SJCRH30 (cell line): ENCODE measurements around the gene PRSS35. TPM values are rescaled to one million over a fixed set of nuclear protein-coding genes. Genes with fewer than 3 reads are reported as not detected.
"Not testable (repeated sequence)": the region's sequence is repeated elsewhere in the genome, so short reads cannot be mapped to it uniquely, and the experiment has no call there.

Experiments used
- DNase-seq, 2 experiments: peaks; one replicate each; pipeline ENCODE4 v3.0.0-alpha.2; 2015 to 2020
- H3K27ac ChIP-seq: fragments of 250-450 bp; sonication (Bioruptor Pico); 2 replicates; pipeline ENCODE4 v1.5.1; 2020; ENCODE audit warnings: mild to moderate bottlenecking, moderate library complexity
- H3K27me3 ChIP-seq: fragments of 250-450 bp; sonication (Bioruptor Pico); 2 replicates; pipeline ENCODE4 v1.5.1; 2020; ENCODE audit warnings: mild to moderate bottlenecking, moderate library complexity
- H3K36me3 ChIP-seq: fragments of 250-450 bp; sonication (Bioruptor Pico); 2 replicates; pipeline ENCODE4 v1.5.1; 2020; ENCODE audit warnings: mild to moderate bottlenecking, moderate library complexity
- H3K4me1 ChIP-seq: fragments of 250-450 bp; sonication (Bioruptor Pico); 2 replicates; pipeline ENCODE4 v1.5.1; 2020; ENCODE audit warnings: mild to moderate bottlenecking, moderate library complexity
- H3K4me3 ChIP-seq: fragments of 250-450 bp; sonication (Bioruptor Pico); 2 replicates; pipeline ENCODE4 v1.5.1; 2020; ENCODE audit warnings: mild to moderate bottlenecking, moderate library complexity
- H3K9me3 ChIP-seq: fragments of 250-450 bp; sonication (Bioruptor Pico); replicated peaks from 2 replicates; pipeline ENCODE4 v1.5.1; 2020; ENCODE audit warnings: mild to moderate bottlenecking, moderate library complexity
- total RNA-seq: library from RNA; depleted of rRNA; stranded (reverse); fragments of >200 nt; shearing (Covaris generic); gene quantifications from 2 replicates; pipeline ENCODE4 v1.2.3, GENCODE V29; 2014

The PRSS35 gene
- total RNA-seq, 1 experiment from 2014 or later = not detected

GRCh38 chr6:83490217-83490807 lies 22.0 kb upstream of the PRSS35 start:
- H3K4me3 ChIP-seq = no peak overlapping the region

GRCh38 chr6:83505356-83505755 lies 7.0 kb upstream of the PRSS35 start:
- H3K27ac ChIP-seq = no peak overlapping the region
- no peaks in the 10 kb centered on the region for H3K36me3 ChIP-seq
- no peaks in the 10 kb centered on the region for H3K27me3 ChIP-seq
- no peaks in the 10 kb centered on the region for H3K9me3 ChIP-seq
- no peaks in the 10 kb centered on the region for H3K4me1 ChIP-seq
- DNase-seq = no peak
- no peak overlapping the region for H3K4me3 ChIP-seq

More at GRCh38 chr6:83490217-83490807, 22.0 kb upstream of the PRSS35 start:
- no peaks in the 10 kb centered on the region for H3K9me3 ChIP-seq
- no peaks in the 10 kb centered on the region for H3K36me3 ChIP-seq
- H3K4me1 ChIP-seq = no peaks in the 10 kb centered on the region
- H3K27ac ChIP-seq = no peak overlapping the region
- no peak for DNase-seq
- no peaks in the 10 kb centered on the region for H3K27me3 ChIP-seq

DNA sequence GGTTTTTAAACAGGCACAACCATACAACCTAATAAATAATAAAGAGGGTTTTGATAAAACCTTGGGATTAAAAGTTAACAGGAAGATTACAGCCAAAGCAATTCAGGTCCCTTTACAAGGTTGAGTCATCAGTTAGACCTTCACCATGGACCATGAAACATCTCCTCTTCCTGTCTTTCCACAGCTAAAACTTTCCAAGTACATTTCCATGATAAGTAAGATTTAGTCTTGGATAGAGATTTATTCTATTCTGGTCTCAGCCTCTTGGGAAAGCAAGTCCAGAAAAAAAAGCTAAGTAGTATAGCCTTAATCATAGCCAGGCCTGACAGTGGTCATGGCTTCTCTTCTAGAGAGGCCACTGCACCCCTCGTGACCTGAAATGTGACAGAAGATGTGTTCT lies 2.9 kb upstream of the PRSS35 start:
- H3K27ac ChIP-seq = no peak overlapping the region
- H3K4me1 ChIP-seq = no peaks in the 10 kb centered on the region
- peaks cover 6% of the 10 kb centered on the region for H3K27me3 ChIP-seq
- H3K9me3 ChIP-seq = no peaks in the 10 kb centered on the region
- no peak for DNase-seq
- no peaks in the 10 kb centered on the region for H3K36me3 ChIP-seq
- H3K4me3 ChIP-seq = no peak overlapping the region

DNA sequence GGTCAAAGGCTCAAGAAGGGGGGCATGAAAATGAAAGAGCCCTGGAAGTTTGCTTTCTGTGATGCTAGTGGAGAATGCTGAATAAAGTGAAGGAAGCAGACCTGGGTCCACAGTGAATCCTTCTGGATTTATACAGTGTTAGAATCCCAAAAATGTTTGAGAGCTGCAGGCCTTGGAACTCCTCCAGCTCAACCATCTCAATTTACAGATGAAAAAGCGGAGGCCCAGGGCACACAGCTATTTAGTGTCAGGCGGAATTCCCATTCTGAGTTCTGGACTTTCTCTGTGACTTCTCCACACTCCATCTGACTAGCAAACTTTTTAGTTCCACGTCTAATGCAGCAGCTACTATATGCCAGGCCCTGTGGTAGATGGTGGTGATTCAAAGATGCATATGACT lies 1.5 kb upstream of the PRSS35 start:
- H3K9me3 ChIP-seq = no peaks in the 10 kb centered on the region
- DNase-seq = no peak
- H3K27ac ChIP-seq = no peak overlapping the region
- no peaks in the 10 kb centered on the region for H3K36me3 ChIP-seq
- H3K4me1 ChIP-seq = no peaks in the 10 kb centered on the region
- peaks cover 6% of the 10 kb centered on the region for H3K27me3 ChIP-seq
- H3K4me3 ChIP-seq = no peak overlapping the region

DNA sequence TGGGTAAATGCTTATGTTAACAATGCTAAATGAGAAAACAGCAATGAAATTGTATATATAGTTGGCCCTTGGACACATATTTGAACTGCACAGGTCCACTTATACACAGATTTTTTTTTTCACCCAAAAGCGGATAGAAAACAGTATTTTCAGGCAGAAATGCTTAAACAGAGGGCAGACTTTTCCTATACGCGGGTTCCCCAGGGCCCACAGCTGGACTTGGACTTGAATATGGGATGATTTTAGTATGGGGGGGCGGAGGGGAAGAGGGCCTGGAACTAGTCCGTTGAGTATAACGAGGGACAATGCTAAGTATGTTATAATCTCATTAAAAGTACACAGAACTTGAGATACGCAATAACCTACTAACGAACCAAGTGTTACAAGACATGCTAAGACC lies 1.1 kb upstream of the PRSS35 start:
- Histone ChIP-seq H3K27ac (no peak overlapping the region), H3K36me3 (no peaks in the 10 kb centered on the region), H3K4me1 (no peaks in the 10 kb centered on the region), H3K4me3 (no peak overlapping the region), H3K27me3 (peaks cover 6% of the 10 kb centered on the region), H3K9me3 (no peaks in the 10 kb centered on the region)
- no peak for DNase-seq

DNA sequence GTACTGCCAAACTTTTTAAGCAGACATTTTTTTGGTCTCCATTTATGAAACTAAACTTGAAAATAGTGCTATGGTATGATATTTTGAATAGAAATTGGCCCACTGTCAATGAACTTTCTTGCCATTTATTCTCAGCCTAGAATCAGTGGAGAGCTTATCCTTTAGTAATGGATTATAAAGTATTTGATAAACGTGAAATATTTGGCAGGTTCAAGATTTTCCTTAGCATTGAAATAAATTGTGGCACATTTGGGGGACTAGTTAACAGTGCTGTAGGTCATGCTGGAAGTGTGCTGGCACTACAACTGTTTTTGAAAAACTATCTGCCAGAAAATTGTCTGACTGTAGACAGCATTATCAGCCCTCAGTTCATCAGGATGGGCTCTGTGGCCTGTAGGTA lies 2.1 kb downstream of the PRSS35 start:
- no peak overlapping the region for H3K27ac ChIP-seq
- H3K4me3 ChIP-seq = no peak overlapping the region
- H3K9me3 ChIP-seq = no peaks in the 10 kb centered on the region

GRCh38 chr6:83514866-83515466 lies 2.6 kb downstream of the PRSS35 start:
- Histone ChIP-seq H3K36me3 (no peaks in the 10 kb centered on the region), H3K4me1 (no peaks in the 10 kb centered on the region), H3K27ac (no peak overlapping the region), H3K27me3 (peaks cover 6% of the 10 kb centered on the region), H3K9me3 (no peaks in the 10 kb centered on the region), H3K4me3 (no peak overlapping the region)
- DNase-seq = peak; percentile 7 to 60

More for the DNA sequence above, 2.1 kb downstream of the PRSS35 start:
- H3K27me3 ChIP-seq = peaks cover 6% of the 10 kb centered on the region
- H3K4me1 ChIP-seq = no peaks in the 10 kb centered on the region
- no peaks in the 10 kb centered on the region for H3K36me3 ChIP-seq
- no peak for DNase-seq

DNA sequence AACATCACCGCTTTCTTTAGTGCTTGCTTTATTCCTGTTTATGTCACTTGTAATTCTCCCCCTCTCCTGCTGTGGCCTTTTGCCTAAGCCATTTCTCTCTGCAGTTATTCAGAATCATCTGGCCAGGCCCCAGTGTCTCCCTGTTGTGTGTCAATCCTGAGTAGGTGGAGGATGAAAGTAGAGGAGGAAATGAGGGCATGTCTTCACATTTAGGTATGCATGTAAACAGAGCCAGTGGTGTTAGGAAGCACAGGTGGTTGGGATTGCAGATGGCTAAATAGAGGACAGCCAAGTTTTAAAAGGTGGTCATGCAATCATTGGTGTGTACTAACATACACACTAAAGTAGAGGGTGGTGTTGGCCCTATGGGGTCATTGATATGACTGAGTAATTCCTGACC lies 5.2 kb downstream of the PRSS35 start:
- Histone ChIP-seq H3K9me3 (no peaks in the 10 kb centered on the region), H3K27ac (no peak overlapping the region), H3K27me3 (no peaks in the 10 kb centered on the region; the same call in 1 of the 2 replicates), H3K4me3 (no peak overlapping the region), H3K36me3 (no peaks in the 10 kb centered on the region), H3K4me1 (no peaks in the 10 kb centered on the region)
- no peak for DNase-seq

- DNase-seq = no peak
- H3K4me3 ChIP-seq = no peak overlapping the region
- no peaks in the 10 kb centered on the region for H3K27me3 ChIP-seq
- H3K4me1 ChIP-seq = no peaks in the 10 kb centered on the region
- no peaks in the 10 kb centered on the region for H3K36me3 ChIP-seq
- no peaks in the 10 kb centered on the region for H3K9me3 ChIP-seq
- no peak overlapping the region for H3K27ac ChIP-seq
These were observed 6.6 kb downstream of the PRSS35 start for GRCh38 chr6:83518816-83519480.

DNA sequence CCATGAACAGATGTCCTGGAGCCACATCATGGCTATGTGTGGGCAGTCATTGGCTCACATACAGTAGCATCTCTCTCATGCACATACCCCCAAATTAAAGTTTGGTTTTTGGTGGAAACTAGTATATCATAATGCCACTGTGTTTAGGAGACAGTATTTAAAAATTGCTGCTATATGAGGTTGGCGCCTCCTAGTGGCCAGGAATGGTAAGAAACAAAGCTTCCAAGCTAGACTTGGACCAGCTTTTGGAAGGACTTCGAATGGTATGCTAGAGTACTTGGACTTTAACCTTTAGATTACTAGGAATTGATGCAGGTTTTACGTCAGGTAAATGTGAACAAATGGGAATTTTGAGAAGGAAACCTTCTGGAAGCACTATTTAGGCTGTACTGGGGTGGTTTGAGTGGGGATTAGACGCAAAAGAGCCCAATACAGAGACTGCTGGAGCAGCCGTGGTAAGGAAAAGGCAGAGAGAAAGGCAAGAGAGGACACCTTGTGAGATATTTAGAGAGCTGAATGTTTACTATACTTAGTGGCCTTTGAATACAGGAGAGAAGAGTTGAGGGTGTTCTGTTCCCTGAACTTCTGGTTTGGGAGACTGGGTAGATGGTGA lies 23.8 kb downstream of the PRSS35 start:
- Histone ChIP-seq H3K27ac (no peak overlapping the region), H3K4me1 (no peaks in the 10 kb centered on the region), H3K27me3 (no peaks in the 10 kb centered on the region), H3K36me3 (no peaks in the 10 kb centered on the region), H3K9me3 (no peaks in the 10 kb centered on the region), H3K4me3 (no peak overlapping the region)
- DNase-seq = peak; percentile 39 to 60

DNA sequence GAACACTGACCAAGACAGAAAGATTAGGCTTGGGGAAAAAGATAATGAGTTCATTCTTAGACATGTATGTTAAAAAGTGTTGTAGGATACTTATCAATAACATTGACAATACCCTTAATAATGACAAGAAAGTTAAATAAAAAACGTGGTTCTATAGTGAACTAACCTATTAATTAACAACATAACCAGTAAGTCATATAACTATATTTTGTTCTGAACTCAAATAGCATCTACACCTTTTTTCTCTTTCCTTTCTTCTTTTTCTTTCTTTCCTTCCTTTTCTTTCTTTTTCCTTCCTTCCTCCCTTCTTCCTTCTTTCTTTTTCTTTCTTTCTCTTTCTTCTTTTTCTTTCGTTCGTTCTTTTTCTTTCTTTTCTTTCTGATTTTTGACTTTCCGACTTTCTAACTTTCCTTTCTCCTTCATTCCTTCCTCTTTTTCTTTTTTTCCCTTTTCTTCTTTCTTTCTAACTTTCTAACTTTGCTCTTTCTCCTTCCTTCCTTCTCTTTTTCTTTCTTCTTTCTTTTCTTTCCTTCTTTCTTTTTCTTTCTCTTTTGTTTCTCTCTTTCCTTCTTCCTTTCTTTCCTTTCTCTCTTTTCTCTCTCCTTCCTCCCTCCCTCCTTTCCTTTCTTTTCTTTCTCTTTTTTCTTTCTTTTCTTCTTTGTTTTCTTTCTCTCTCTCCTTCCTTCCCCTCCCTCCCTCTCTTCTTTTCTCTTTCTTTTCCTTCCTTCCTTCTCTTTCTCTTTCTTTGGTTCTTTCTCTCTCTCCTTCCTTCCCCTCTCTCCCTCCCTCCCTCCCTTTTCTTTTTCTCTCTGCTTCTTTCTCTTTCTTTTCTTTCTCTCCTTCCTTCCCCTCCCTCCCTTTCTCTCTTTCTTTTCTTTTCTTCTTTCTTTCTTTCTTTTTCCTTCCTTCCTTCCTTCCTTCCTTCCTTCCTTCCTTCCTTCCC lies 24.6 kb downstream of the PRSS35 start:
- H3K27ac ChIP-seq = no peak overlapping the region
- DNase-seq = no peak
- H3K4me3 ChIP-seq = no peak overlapping the region
- no peaks in the 10 kb centered on the region for H3K27me3 ChIP-seq
- no peaks in the 10 kb centered on the region for H3K36me3 ChIP-seq
- no peaks in the 10 kb centered on the region for H3K9me3 ChIP-seq
- no peaks in the 10 kb centered on the region for H3K4me1 ChIP-seq

GRCh38 chr6:83539678-83540077 lies 27.3 kb downstream of the PRSS35 start:
- H3K27ac ChIP-seq = no peak overlapping the region
- H3K9me3 ChIP-seq = no peaks in the 10 kb centered on the region
- no peak for DNase-seq

DNA sequence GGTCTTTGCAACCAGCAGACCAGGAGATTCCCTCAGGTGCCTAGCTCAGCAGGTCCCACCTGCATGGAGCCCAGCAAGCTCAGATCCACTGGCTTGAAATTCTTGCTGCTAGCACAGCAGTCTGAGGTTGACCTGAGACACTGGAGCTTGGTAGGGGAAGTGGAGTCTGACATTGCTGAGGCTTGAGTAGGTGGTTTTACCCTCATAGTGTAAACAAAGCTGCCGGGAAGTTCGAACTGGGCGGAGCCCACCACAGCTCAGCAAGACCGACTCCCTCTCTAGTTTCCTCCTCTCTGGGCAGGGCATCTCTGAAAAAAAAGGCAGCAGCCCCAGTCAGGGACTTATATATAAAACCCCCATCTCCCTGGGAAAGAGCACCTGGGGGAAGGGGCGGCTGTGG lies 34.3 kb downstream of the PRSS35 start:
- no peak overlapping the region for H3K4me3 ChIP-seq
- H3K27me3 ChIP-seq = no peaks in the 10 kb centered on the region
- no peaks in the 10 kb centered on the region for H3K4me1 ChIP-seq
- no peak for DNase-seq
- no peaks in the 10 kb centered on the region for H3K36me3 ChIP-seq
- H3K27ac ChIP-seq = no peak overlapping the region
- no peaks in the 10 kb centered on the region for H3K9me3 ChIP-seq

More at GRCh38 chr6:83539678-83540077, 27.3 kb downstream of the PRSS35 start:
- H3K4me3 ChIP-seq = no peak overlapping the region
- H3K36me3 ChIP-seq = no peaks in the 10 kb centered on the region
- no peaks in the 10 kb centered on the region for H3K4me1 ChIP-seq
- H3K27me3 ChIP-seq = no peaks in the 10 kb centered on the region

DNA sequence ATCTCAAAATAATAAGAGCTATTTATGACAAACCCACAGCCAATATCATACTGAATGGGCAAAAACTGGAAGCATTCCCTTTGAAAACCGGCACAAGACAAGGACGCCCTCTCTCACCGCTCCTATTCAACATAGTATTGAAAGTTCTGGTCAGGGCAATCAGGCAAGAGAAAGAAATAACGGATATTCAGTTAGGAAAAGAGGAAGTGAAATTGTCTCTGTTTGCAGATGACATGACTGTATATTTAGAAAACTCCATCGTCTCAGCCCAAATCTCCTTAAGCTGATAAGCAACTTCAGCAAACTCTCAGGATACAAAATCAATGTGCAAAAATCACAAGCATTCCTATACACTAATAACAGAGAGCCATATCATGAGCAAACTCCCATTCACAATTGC lies 38.1 kb downstream of the PRSS35 start:
- not testable (repeated sequence) for DNase-seq

More for the DNA sequence above, 38.1 kb downstream of the PRSS35 start:
- not testable (repeated sequence) for H3K27me3 ChIP-seq, H3K9me3 ChIP-seq, H3K4me1 ChIP-seq, H3K4me3 ChIP-seq, H3K36me3 ChIP-seq, H3K27ac ChIP-seq
